Astrocyte of the cerebellum (primary cell): ENCODE data around the gene TMEM234.
"Not testable (repeated sequence)": the region's sequence is repeated elsewhere in the genome, so short reads cannot be mapped to it uniquely, and the experiment has no call there.

Source experiments
- DNase-seq: peaks from one replicate; pipeline ENCODE4 v3.0.0-alpha.2; 2011; ENCODE audit warnings: low read depth
- H3K4me3 ChIP-seq: 2 replicates; pipeline ENCODE4 v1.5.1; 2011; ENCODE audit warnings: mild to moderate bottlenecking, low read depth, low read length, moderate library complexity
- in situ Hi-C: cut with HindIII; loops from 2 replicates; pipeline ENCODE4 v1.10.0; 2017; ENCODE audit warnings: low sequenced_read_pairs
- TF ChIP-seq, protein P1 (sequence below): IDR thresholded peaks from 2 replicates; pipeline ENCODE4 v1.5.1; 2012; ENCODE audit warnings: low read length, low read depth, moderate library complexity, mild to moderate bottlenecking; ENCODE audit errors: missing control alignments

The TMEM234 gene

DNA sequence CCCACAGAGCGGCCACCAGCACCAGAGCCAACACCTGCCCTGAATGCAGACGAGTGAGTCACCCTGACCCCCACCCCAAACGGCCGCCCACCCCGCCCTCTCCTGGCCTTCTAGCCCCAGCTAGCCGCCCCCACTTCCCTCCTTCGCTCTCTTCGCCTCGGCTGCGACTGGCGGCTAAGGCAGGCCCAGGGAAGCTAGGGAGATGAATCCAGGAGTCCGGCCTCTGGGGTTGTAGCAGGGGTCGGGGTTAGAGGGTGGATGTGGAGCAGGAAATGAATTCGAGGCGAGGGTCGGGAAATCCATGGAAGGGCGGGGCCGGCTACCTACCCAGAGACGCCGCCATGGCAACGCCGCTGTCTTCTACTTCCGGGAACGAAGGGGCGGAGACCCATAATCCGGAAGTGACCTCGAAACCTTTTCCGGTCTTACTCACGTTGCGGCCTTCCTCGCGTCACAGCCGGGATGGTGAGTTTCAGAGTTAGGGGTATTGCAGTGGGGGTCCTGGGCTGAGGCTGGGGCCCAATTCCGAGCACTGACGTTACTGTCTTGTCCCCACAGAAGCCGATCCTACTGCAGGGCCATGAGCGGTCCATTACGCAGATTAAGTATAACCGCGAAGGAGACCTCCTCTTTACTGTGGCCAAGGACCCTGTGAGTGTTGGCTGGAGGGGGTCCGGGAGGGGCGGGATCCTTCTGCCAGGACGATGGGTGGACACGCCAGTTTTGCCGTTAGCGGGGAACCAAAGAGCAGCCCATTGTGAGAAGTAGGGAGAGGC, at the start of gene TMEM234, which contains the start of gene EIF3I:
TSS of gene TMEM234 (minus strand) at position 374 of the 776 bp plus-strand sequence. CDS start at position 343, 31 bp downstream.
TSS of gene EIF3I (plus strand) at position 428 of the 776 bp plus-strand sequence. CDS start at position 463, 35 bp downstream.
- TF ChIP-seq, protein P1, sequence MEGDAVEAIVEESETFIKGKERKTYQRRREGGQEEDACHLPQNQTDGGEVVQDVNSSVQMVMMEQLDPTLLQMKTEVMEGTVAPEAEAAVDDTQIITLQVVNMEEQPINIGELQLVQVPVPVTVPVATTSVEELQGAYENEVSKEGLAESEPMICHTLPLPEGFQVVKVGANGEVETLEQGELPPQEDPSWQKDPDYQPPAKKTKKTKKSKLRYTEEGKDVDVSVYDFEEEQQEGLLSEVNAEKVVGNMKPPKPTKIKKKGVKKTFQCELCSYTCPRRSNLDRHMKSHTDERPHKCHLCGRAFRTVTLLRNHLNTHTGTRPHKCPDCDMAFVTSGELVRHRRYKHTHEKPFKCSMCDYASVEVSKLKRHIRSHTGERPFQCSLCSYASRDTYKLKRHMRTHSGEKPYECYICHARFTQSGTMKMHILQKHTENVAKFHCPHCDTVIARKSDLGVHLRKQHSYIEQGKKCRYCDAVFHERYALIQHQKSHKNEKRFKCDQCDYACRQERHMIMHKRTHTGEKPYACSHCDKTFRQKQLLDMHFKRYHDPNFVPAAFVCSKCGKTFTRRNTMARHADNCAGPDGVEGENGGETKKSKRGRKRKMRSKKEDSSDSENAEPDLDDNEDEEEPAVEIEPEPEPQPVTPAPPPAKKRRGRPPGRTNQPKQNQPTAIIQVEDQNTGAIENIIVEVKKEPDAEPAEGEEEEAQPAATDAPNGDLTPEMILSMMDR: no peak
- in situ Hi-C loops: no loop called here
- DNase-seq: peak; percentile 81
- peak within 1 kb of the TSS; percentile 98 for H3K4me3 ChIP-seq

GRCh38 chr1:32269744-32270143, 47.6 kb upstream of the TMEM234 start:
- TF ChIP-seq, protein P1: no peak
- in situ Hi-C loops: no loop called here
- DNase-seq: no peak
- no peak overlapping the region for H3K4me3 ChIP-seq

DNA sequence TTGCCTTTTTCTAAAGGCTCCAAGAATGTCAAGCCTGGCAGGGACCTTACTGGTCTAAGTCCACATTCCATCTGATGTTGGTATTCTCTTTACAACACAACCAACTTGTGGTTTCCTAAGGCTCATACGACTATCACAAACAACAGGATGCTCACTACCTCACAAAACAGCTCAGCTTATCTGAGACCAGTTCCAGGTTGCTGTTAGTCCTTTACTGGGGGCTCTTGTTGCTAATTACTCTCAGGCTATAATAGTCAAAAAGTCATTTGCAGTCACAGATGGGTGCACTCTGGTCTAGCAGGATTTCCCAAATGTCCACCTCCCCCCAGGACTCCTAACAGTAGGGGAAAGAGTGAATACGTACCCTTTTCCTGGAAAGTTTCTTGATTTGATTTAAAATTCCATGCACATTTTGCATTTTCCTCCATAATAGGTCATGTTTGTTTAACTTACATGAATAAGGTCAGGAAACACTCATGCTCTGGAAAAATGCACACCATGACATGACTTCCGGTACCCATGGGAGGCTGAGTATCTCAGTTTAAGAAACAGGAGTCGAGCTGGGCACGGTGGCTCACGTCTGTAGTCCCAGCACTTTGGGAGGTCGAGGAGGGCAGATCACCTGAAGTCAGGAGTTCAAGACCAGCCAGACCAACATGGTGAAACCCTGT, 44.9 kb upstream of the TMEM234 start:
- H3K4me3 ChIP-seq: no peak overlapping the region
- no peak for DNase-seq
- in situ Hi-C loops: no loop called here
- TF ChIP-seq, protein P1: no peak

- DNase-seq: no peak
- in situ Hi-C loops: no loop called here
- TF ChIP-seq, protein P1: no peak
- no peak overlapping the region for H3K4me3 ChIP-seq
Measured at GRCh38 chr1:32265846-32266245, 43.7 kb upstream of the TMEM234 start.

DNA sequence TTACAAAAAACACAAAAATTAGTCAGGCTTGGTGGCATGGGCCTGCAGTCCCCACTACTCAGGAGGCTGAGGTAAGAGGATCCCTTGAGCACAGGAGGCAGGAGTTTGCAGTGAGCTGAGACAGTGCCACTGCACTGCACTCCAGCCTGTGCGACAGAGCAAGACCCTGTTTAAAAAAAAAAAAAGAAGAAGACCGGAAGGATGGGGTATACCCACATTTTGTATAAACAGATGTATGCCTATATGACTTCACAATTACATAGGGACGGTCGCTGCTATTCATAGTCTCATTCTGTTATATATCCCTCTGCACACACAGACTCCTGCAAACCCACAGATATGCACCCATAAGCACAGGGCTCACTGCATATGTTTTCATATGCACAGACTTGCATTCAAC, 41.6 kb upstream of the TMEM234 start:
- in situ Hi-C loops: no loop called here
- TF ChIP-seq, protein P1: no peak
- DNase-seq: no peak
- H3K4me3 ChIP-seq: no peak overlapping the region

- DNase-seq, H3K4me3 ChIP-seq, in situ Hi-C loops: not testable (repeated sequence)
Measured at GRCh38 chr1:32263236-32263593, 41.1 kb upstream of the TMEM234 start.

- TF ChIP-seq, protein P1: no peak
- no peak overlapping the region for H3K4me3 ChIP-seq
- DNase-seq: no peak
- in situ Hi-C loops: no loop called here
Measured at GRCh38 chr1:32257227-32257508, 35.0 kb upstream of the TMEM234 start.
